Body of pancreas (tissue), 4 donors: ENCODE measurements around the gene CORO6.

Experiments
- CTCF ChIP-seq, 7 experiments: fragments of 450-650 bp in 4 of 7; fragments of 200-600 bp in 3 of 7; sonication (generic) in 3 of 7; IDR thresholded peaks; one replicate each; pipeline ENCODE4 v1.5.1; 2016 to 2019; ENCODE audit warnings: antibody characterized with exemption in 7 of 7
- POLR2A ChIP-seq, 3 donors: fragments of 450-650 bp; IDR thresholded peaks; one replicate each; pipeline ENCODE4 v1.6.1; 2016; ENCODE audit warnings: antibody characterized with exemption in 3 of 3, mild to moderate bottlenecking in 2 of 3

- TF ChIP-seq POLR2A (IDR thresholded peaks at IDR 0.05) (no peak), CTCF (IDR thresholded peaks at IDR 0.05) (no peak)
Measured at GRCh38 chr17:29569245-29569950, 53.3 kb downstream of the CORO6 start.
